PC-3 (cell line): ENCODE results near the gene AQP6.

Source experiments
- EZH2 ChIP-seq: fragments of 300-600 bp; sonication (generic); IDR thresholded peaks from one replicate; pipeline ENCODE4 v1.6.1; 2017; ENCODE audit warnings: antibody characterized with exemption, mild to moderate bottlenecking, low read length; ENCODE audit not compliant: unreplicated experiment
- EZH2phosphoT487 ChIP-seq: fragments of 300-600 bp; sonication (generic); IDR thresholded peaks from 2 replicates; pipeline ENCODE4 v1.6.1; 2018; ENCODE audit warnings: mild to moderate bottlenecking, antibody characterized with exemption, low read length, borderline replicate concordance
- TF ChIP-seq, protein P1 (sequence below): fragments of 300-600 bp; sonication (generic); conservative IDR thresholded peaks from 2 replicates; pipeline ENCODE4 v1.5.1; 2017; ENCODE audit warnings: antibody characterized with exemption, low read depth, mild to moderate bottlenecking, low read length

GRCh38 chr12:49974231-49974675 is 1.5 kb downstream of the AQP6 start:
- TF ChIP-seq, protein P1, sequence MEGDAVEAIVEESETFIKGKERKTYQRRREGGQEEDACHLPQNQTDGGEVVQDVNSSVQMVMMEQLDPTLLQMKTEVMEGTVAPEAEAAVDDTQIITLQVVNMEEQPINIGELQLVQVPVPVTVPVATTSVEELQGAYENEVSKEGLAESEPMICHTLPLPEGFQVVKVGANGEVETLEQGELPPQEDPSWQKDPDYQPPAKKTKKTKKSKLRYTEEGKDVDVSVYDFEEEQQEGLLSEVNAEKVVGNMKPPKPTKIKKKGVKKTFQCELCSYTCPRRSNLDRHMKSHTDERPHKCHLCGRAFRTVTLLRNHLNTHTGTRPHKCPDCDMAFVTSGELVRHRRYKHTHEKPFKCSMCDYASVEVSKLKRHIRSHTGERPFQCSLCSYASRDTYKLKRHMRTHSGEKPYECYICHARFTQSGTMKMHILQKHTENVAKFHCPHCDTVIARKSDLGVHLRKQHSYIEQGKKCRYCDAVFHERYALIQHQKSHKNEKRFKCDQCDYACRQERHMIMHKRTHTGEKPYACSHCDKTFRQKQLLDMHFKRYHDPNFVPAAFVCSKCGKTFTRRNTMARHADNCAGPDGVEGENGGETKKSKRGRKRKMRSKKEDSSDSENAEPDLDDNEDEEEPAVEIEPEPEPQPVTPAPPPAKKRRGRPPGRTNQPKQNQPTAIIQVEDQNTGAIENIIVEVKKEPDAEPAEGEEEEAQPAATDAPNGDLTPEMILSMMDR: peak; percentile 53
- TF ChIP-seq EZH2: no peak
- TF ChIP-seq EZH2phosphoT487: no peak
